ENCODE data around the gene FUBP1. TPM values are rescaled to one million over a fixed set of nuclear protein-coding genes. Genes with fewer than 3 reads are reported as not detected.
A peak's percentile ranks its signal among the peaks of the same experiment; 100 is the strongest.
"Not testable (repeated sequence)": the region's sequence is repeated elsewhere in the genome, so short reads cannot be mapped to it uniquely, and the experiment has no call there.

Gene FUBP1, protein sequence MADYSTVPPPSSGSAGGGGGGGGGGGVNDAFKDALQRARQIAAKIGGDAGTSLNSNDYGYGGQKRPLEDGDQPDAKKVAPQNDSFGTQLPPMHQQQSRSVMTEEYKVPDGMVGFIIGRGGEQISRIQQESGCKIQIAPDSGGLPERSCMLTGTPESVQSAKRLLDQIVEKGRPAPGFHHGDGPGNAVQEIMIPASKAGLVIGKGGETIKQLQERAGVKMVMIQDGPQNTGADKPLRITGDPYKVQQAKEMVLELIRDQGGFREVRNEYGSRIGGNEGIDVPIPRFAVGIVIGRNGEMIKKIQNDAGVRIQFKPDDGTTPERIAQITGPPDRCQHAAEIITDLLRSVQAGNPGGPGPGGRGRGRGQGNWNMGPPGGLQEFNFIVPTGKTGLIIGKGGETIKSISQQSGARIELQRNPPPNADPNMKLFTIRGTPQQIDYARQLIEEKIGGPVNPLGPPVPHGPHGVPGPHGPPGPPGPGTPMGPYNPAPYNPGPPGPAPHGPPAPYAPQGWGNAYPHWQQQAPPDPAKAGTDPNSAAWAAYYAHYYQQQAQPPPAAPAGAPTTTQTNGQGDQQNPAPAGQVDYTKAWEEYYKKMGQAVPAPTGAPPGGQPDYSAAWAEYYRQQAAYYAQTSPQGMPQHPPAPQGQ
- polyA plus RNA-seq (2013, experiment 1 of 2) = 77.5 TPM
- 71.5 TPM for polyA plus RNA-seq (2013, experiment 2 of 2)

DNA sequence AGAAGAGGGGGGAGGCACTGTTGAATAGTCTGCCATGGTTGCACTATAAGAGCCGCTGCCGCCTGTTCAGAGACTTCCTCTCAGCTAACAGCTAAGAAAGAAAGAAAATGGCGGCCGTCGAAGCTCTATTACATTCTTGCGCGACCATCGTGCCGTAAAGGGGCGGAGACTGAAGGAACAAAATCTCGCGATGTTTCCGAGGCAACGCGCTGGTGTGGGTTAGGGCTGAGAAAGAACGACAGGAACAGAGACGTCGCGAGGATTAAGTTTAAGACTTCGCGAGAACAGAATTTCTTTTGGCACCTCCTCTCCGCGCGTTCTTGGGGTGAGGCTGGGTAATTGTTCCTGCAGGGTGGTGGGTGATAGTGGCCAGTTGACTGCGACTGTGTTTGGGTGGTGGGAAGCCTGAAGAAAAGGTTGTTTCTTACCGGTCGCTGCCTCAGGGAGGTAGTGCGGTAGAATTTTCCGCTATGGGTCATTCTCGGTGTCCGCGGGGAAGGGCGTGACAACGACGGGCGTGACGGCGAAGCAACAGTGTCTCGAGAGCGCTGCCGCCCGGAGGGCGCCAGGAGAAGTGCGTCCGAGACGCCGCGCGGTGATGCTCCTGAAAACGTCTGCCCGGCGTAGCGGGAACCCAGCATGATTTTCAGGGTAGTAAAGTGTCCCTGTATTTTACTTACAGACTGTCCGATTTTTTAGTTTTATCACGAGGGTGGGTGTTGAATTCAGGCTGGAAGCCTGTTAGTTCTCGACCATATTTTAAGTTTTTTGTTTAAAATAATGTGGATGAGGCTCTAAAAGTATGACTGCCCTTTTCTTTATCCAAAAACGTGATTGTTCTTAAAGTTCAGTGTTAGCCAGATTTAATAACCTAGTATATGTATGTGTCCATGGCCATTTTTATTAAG, at the start of gene FUBP1:
Gene FUBP1 (minus strand): TSS at position 104 of the 908 bp plus-strand sequence. CDS start 68 bp downstream, at position 36.
- H2AFZ ChIP-seq (ENCODE audit: low read depth, low read length) = peak within 1 kb of the TSS; percentile 81
- peaks cover 11 to 30% of the 10 kb centered on the region in 2 experiments for H3K36me3 ChIP-seq (ENCODE audit: control insufficient read depth in 1 of 2, insufficient read depth in 2 of 2, low read depth in 1 of 2, low read length in 2 of 2)
- peak within 1 kb of the TSS; percentile 42 for H2BK120ac ChIP-seq (ENCODE audit: low read depth, low read length)
- H3K23ac ChIP-seq (ENCODE audit: low read length in 2 of 2) = no peak within 1 kb of the TSS
- H3K4ac ChIP-seq (ENCODE audit: low read depth in 1 of 2, low read length in 2 of 2) = peak within 1 kb of the TSS; percentile 97 to 100
- H3K4me2 ChIP-seq (ENCODE audit: low read length, poor library complexity, severe bottlenecking) = peak within 1 kb of the TSS; percentile 50
- H2BK15ac ChIP-seq (ENCODE audit: low read depth, poor library complexity, severe bottlenecking) = peak within 1 kb of the TSS; percentile 73
- H3K9ac ChIP-seq (ENCODE audit: low read length) = peak within 1 kb of the TSS; percentile 96
- H2AK5ac ChIP-seq (ENCODE audit: low read length, severe bottlenecking) = peak within 1 kb of the TSS; percentile 95
- peak within 1 kb of the TSS in 1 of 2 experiments; percentile 99 for H3K14ac ChIP-seq (ENCODE audit: low read length in 2 of 2)
- peak within 1 kb of the TSS in 1 of 2 experiments; percentile 28 for H2BK12ac ChIP-seq (ENCODE audit: low read length in 2 of 2)
- H3K4me3 ChIP-seq (ENCODE audit: insufficient read depth in 1 of 2, low read depth in 1 of 2, low read length in 2 of 2) = peak within 1 kb of the TSS; percentile 82 to 87
- peak within 1 kb of the TSS; percentile 97 for H4K91ac ChIP-seq (ENCODE audit: low read length)
- H2BK5ac ChIP-seq (ENCODE audit: low read depth, low read length, poor library complexity, severe bottlenecking) = peak within 1 kb of the TSS; percentile 97
- H3K27ac ChIP-seq (ENCODE audit: low read length, poor library complexity, severe bottlenecking) = peak within 1 kb of the TSS; percentile 100
- H3K27me3 ChIP-seq (ENCODE audit: control insufficient read depth in 1 of 2, insufficient read depth in 1 of 2, low read length in 2 of 2) = no peaks in the 10 kb centered on the region
- H3K79me1 ChIP-seq (replicated peaks; ENCODE audit: low read length, poor library complexity, severe bottlenecking) = no peaks in the 10 kb centered on the region
- H3K4me1 ChIP-seq (ENCODE audit: control insufficient read depth, insufficient read depth, low read depth, low read length) = peaks cover 5% of the 10 kb centered on the region
- peak within 1 kb of the TSS; percentile 98 to 99 for H3K18ac ChIP-seq (ENCODE audit: low read depth in 1 of 2, low read length in 2 of 2)
- H3K9me3 ChIP-seq (ENCODE audit: control insufficient read depth, low read length) = no peaks in the 10 kb centered on the region
- peak within 1 kb of the TSS; percentile 98 for H4K8ac ChIP-seq (ENCODE audit: low read length)
- peak; percentile 99 for DNase-seq
- under 1% methylated on average over 57 of the region's 57 CpGs for WGBS

DNA sequence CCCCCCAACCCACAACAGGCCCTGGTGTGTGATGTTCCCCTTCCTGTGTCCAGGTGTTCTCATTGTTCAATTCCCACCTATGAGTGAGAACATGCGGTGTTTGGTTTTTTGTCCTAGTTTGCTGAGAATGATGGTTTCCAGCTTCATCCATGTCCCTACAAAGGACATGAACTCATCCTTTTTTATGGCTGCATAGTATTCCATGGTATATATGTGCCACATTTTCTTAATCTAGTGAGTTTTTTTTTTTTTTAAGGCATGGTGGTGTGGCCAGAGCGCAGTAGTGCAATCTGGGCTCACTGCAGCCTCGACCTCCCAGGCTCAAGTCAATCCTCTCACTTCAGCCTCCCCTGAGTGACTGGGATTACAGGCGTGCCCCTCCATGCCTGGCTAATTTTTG, 42.3 kb upstream of the FUBP1 start:
- not testable (repeated sequence) for H3K4me1 ChIP-seq (ENCODE audit: control insufficient read depth, insufficient read depth, low read depth, low read length); H3K18ac ChIP-seq (ENCODE audit: low read depth in 1 of 2, low read length in 2 of 2); H3K4me3 ChIP-seq (ENCODE audit: insufficient read depth in 1 of 2, low read depth in 1 of 2, low read length in 2 of 2); H2BK15ac ChIP-seq (ENCODE audit: low read depth, poor library complexity, severe bottlenecking); H3K4me2 ChIP-seq (ENCODE audit: low read length, poor library complexity, severe bottlenecking); H2AFZ ChIP-seq (ENCODE audit: low read depth, low read length); H3K14ac ChIP-seq (ENCODE audit: low read length in 2 of 2); H3K9me3 ChIP-seq (ENCODE audit: control insufficient read depth, low read length); H2AK5ac ChIP-seq (ENCODE audit: low read length, severe bottlenecking); H3K79me1 ChIP-seq (replicated peaks; ENCODE audit: low read length, poor library complexity, severe bottlenecking); H3K27me3 ChIP-seq (ENCODE audit: control insufficient read depth in 1 of 2, insufficient read depth in 1 of 2, low read length in 2 of 2); H3K9ac ChIP-seq (ENCODE audit: low read length); H3K27ac ChIP-seq (ENCODE audit: low read length, poor library complexity, severe bottlenecking); H2BK12ac ChIP-seq (ENCODE audit: low read length in 2 of 2); H4K91ac ChIP-seq (ENCODE audit: low read length); DNase-seq; H3K23ac ChIP-seq (ENCODE audit: low read length in 2 of 2); H4K8ac ChIP-seq (ENCODE audit: low read length); H2BK5ac ChIP-seq (ENCODE audit: low read depth, low read length, poor library complexity, severe bottlenecking); H2BK120ac ChIP-seq (ENCODE audit: low read depth, low read length); H3K4ac ChIP-seq (ENCODE audit: low read depth in 1 of 2, low read length in 2 of 2)
- WGBS = 83% methylated on average over 3 of the region's 4 CpGs
- peaks cover 0 to 28% of the 10 kb centered on the region in 2 experiments for H3K36me3 ChIP-seq (ENCODE audit: control insufficient read depth in 1 of 2, insufficient read depth in 2 of 2, low read depth in 1 of 2, low read length in 2 of 2)

DNA sequence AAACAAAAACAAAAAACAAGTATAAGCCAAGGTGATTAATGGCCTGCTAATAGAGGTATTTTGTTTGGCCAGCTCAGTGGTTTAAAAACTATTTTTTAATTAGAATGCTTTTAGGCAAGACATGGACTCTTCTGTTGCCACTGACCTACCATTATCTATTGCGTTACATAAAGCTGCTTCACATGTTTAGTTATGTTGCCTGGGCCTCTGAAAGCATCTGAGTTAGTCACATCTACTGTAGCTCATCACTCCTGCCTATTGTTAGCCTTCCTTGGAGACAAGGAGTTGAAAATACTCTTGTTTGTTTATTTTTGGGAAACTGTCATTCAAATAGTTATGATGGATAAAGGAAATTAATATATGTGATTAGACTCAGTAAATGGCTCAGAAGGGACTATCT, 40.2 kb upstream of the FUBP1 start:
- 100% methylated on average over 1 of the region's 1 CpG for WGBS
- no peak overlapping the region for H4K91ac ChIP-seq (ENCODE audit: low read length)
- H2BK12ac ChIP-seq (ENCODE audit: low read length in 2 of 2) = no peak overlapping the region
- H2BK120ac ChIP-seq (ENCODE audit: low read depth, low read length) = no peak overlapping the region
- no peak overlapping the region for H3K9ac ChIP-seq (ENCODE audit: low read length)
- no peaks in the 10 kb centered on the region for H3K4me1 ChIP-seq (ENCODE audit: control insufficient read depth, insufficient read depth, low read depth, low read length)
- no peak overlapping the region for H4K8ac ChIP-seq (ENCODE audit: low read length)
- DNase-seq = peak; percentile 15
- H3K4ac ChIP-seq (ENCODE audit: low read depth in 1 of 2, low read length in 2 of 2) = no peak overlapping the region
- H2BK5ac ChIP-seq (ENCODE audit: low read depth, low read length, poor library complexity, severe bottlenecking) = no peak overlapping the region
- no peak overlapping the region for H2AFZ ChIP-seq (ENCODE audit: low read depth, low read length)
- H3K9me3 ChIP-seq (ENCODE audit: control insufficient read depth, low read length) = no peaks in the 10 kb centered on the region
- H2BK15ac ChIP-seq (ENCODE audit: low read depth, poor library complexity, severe bottlenecking) = no peak overlapping the region
- H3K4me3 ChIP-seq (ENCODE audit: insufficient read depth in 1 of 2, low read depth in 1 of 2, low read length in 2 of 2) = no peak overlapping the region
- H2AK5ac ChIP-seq (ENCODE audit: low read length, severe bottlenecking) = no peak overlapping the region
- H3K14ac ChIP-seq (ENCODE audit: low read length in 2 of 2) = no peak overlapping the region
- H3K23ac ChIP-seq (ENCODE audit: low read length in 2 of 2) = no peak overlapping the region
- H3K36me3 ChIP-seq (ENCODE audit: control insufficient read depth in 1 of 2, insufficient read depth in 2 of 2, low read depth in 1 of 2, low read length in 2 of 2) = peaks cover 0 to 45% of the 10 kb centered on the region in 2 experiments
- no peaks in the 10 kb centered on the region for H3K27me3 ChIP-seq (ENCODE audit: control insufficient read depth in 1 of 2, insufficient read depth in 1 of 2, low read length in 2 of 2)
- no peak overlapping the region for H3K27ac ChIP-seq (ENCODE audit: low read length, poor library complexity, severe bottlenecking)
- no peak overlapping the region for H3K18ac ChIP-seq (ENCODE audit: low read depth in 1 of 2, low read length in 2 of 2)
- peaks cover 4% of the 10 kb centered on the region for H3K79me1 ChIP-seq (replicated peaks; ENCODE audit: low read length, poor library complexity, severe bottlenecking)
- no peak overlapping the region for H3K4me2 ChIP-seq (ENCODE audit: low read length, poor library complexity, severe bottlenecking)

All from mesenchymal stem cell (in vitro differentiated cells and primary cell).